ENCODE measurements around the gene ENOX1.
"Not testable (repeated sequence)": the region's sequence is repeated elsewhere in the genome, so short reads cannot be mapped to it uniquely, and the experiment has no call there.

ENOX1 gene

DNA sequence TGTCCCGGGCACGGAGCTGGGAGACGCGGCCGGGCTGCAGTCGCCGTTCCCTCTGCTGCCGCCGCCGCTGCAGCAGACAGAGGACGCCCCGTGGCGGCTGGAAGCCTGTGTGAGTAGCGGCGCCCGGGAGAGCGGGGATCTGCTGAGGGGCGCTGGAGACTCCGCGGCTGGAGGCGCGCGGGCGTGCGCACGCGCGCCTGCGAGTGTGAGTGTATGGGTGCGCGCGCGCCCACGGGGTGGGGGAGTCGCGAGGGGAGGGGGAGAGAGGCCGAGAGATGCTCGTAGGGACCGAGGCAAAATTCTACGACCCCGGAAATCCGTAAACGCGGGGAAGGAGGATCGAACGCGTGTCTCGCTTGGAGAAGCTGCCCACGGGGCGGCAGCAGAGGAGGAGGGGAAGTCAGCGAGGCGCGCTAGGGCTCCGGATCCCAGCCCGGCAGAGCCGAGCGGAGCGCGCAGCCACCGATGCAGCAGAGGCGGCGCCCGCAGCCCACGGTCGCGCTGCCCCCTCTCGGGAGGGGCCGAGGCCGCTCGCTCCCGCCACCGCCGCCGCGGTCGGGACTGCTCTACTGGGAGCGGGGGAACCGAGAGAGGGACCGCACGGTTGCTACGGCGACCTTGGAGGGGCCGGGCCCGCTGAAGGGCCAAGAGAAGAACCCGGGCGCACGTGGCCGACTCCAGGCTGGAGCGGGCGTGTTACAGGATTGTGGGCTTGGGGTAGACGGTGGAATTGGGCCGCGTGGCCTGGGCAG lies at the start of gene ENOX1:
Gene ENOX1 (minus strand): TSS at position 207 of the 752 bp plus-strand sequence.
- Histone ChIP-seq H3K4me1 (ENCODE audit: control insufficient read depth, insufficient read depth, low read length) (peaks cover 8% of the 10 kb centered on the region), H3K27me3 (ENCODE audit: control insufficient read depth, insufficient read depth, low read length) (peaks cover 58% of the 10 kb centered on the region), H3K4me3 (ENCODE audit: low read depth, low read length) (peak within 1 kb of the TSS; percentile 65), H3K9me3 (ENCODE audit: control insufficient read depth, insufficient read depth, low read length) (no peaks in the 10 kb centered on the region), H3K36me3 (ENCODE audit: control insufficient read depth, insufficient read depth, low read length) (no peaks in the 10 kb centered on the region), H3K9ac (ENCODE audit: low read depth, low read length) (no peak within 1 kb of the TSS)

DNA sequence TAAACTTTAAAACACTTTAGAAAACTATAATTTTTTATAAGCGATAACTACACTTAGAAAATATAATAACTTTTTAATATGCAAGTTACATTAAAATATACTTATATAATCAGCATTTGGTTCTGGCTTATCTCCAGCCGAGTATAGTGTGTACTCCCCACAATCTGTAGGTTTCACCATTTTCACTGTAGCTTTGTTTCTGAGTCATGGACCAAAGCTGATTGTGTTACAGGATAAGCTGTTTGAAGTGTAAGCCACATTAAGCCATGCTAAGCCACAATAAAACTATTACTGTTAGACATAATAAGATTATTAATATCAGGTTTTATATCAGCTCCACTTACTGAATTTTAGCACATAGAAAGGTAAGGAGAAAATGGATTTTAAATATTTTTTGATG lies 48.9 kb upstream of the ENOX1 start:
- H3K4me1 ChIP-seq (ENCODE audit: control insufficient read depth, insufficient read depth, low read length) = no peaks in the 10 kb centered on the region
- no peak overlapping the region for H3K9ac ChIP-seq (ENCODE audit: low read depth, low read length)
- H3K27me3 ChIP-seq (ENCODE audit: control insufficient read depth, insufficient read depth, low read length) = no peaks in the 10 kb centered on the region
- no peak overlapping the region for H3K4me3 ChIP-seq (ENCODE audit: low read depth, low read length)
- no peaks in the 10 kb centered on the region for H3K36me3 ChIP-seq (ENCODE audit: control insufficient read depth, insufficient read depth, low read length)
- H3K9me3 ChIP-seq (ENCODE audit: control insufficient read depth, insufficient read depth, low read length) = no peaks in the 10 kb centered on the region

- no peaks in the 10 kb centered on the region for H3K4me1 ChIP-seq (ENCODE audit: control insufficient read depth, insufficient read depth, low read length)
- H3K9ac ChIP-seq (ENCODE audit: low read depth, low read length) = no peak overlapping the region
- no peaks in the 10 kb centered on the region for H3K9me3 ChIP-seq (ENCODE audit: control insufficient read depth, insufficient read depth, low read length)
- H3K36me3 ChIP-seq (ENCODE audit: control insufficient read depth, insufficient read depth, low read length) = no peaks in the 10 kb centered on the region
- H3K27me3 ChIP-seq (ENCODE audit: control insufficient read depth, insufficient read depth, low read length) = no peaks in the 10 kb centered on the region
- no peak overlapping the region for H3K4me3 ChIP-seq (ENCODE audit: low read depth, low read length)
These were observed 44.3 kb upstream of the ENOX1 start for GRCh38 chr13:43831088-43831487.

DNA sequence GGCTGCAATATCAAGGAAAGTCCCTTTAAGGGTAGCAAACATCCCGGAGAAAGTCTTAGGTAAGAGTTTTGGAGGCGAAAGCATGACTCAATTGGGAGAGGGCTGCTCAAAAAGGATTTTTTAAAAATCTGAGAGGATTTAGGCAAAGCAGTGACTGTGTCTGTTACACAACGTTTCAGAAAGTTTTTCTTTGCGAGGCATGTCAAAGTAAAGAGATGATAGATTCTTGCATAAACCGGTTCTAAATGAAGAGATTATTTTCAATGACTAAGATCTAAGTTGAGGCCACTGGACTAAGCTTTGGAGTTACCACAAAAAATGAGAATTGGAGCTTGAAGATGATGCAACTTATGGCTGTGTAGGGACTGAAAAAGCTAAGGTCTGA lies 43.7 kb upstream of the ENOX1 start:
- Histone ChIP-seq H3K4me3 (ENCODE audit: low read depth, low read length) (no peak overlapping the region), H3K9me3 (ENCODE audit: control insufficient read depth, insufficient read depth, low read length) (no peaks in the 10 kb centered on the region), H3K9ac (ENCODE audit: low read depth, low read length) (no peak overlapping the region), H3K36me3 (ENCODE audit: control insufficient read depth, insufficient read depth, low read length) (no peaks in the 10 kb centered on the region), H3K4me1 (ENCODE audit: control insufficient read depth, insufficient read depth, low read length) (no peaks in the 10 kb centered on the region), H3K27me3 (ENCODE audit: control insufficient read depth, insufficient read depth, low read length) (no peaks in the 10 kb centered on the region)

GRCh38 chr13:43824656-43825055 lies 37.9 kb upstream of the ENOX1 start:
- H3K27me3 ChIP-seq (ENCODE audit: control insufficient read depth, insufficient read depth, low read length); H3K9me3 ChIP-seq (ENCODE audit: control insufficient read depth, insufficient read depth, low read length); H3K36me3 ChIP-seq (ENCODE audit: control insufficient read depth, insufficient read depth, low read length); H3K9ac ChIP-seq (ENCODE audit: low read depth, low read length); H3K4me1 ChIP-seq (ENCODE audit: control insufficient read depth, insufficient read depth, low read length); H3K4me3 ChIP-seq (ENCODE audit: low read depth, low read length): not testable (repeated sequence)

DNA sequence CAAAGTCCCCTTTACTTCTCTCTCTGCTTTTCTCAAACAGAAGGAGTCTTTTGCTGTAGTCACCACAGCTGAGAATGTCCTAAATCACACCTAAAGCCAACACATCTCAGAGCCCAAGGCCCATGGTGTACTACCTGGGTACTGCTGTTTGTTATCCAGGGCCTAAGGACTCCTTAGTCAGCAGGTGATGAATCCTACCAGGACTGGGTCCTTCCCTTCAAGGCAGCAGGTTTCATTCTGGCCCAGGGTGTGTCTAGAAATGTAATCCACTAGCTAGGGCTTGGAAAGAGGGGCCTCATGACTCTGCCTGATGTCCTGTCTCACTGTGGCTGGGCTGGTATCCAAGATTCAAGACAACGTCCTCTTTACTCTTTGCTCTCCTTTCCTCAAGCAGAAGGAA lies 36.2 kb upstream of the ENOX1 start:
- H3K4me1 ChIP-seq (ENCODE audit: control insufficient read depth, insufficient read depth, low read length) = no peaks in the 10 kb centered on the region
- H3K27me3 ChIP-seq (ENCODE audit: control insufficient read depth, insufficient read depth, low read length) = no peaks in the 10 kb centered on the region
- no peak overlapping the region for H3K9ac ChIP-seq (ENCODE audit: low read depth, low read length)

DNA sequence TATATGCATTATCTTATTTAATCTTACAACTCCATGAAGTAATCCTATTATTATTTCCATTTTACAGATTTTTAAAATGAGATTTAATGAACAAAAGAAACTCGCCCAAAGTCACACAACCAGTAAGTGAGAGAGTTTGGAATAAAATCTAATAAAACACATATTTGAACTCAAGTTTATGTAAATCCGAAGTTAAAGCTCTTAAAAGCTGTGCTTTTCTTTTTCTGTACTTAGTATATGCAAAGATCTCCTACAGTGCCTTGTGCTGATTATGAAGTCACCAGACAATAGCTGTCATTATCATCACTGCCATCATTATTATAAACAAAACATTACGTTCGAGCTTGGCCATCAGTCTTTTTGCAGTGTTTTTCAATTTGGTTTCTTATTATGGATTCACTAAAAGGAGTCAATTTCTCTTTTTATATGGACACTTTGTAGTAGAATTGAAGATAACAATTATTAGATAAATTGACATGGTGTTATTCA lies 29.7 kb upstream of the ENOX1 start:
- H3K4me3 ChIP-seq (ENCODE audit: low read depth, low read length) = no peak overlapping the region
- H3K9me3 ChIP-seq (ENCODE audit: control insufficient read depth, insufficient read depth, low read length) = no peaks in the 10 kb centered on the region
- no peak overlapping the region for H3K9ac ChIP-seq (ENCODE audit: low read depth, low read length)
- H3K4me1 ChIP-seq (ENCODE audit: control insufficient read depth, insufficient read depth, low read length) = no peaks in the 10 kb centered on the region
- no peaks in the 10 kb centered on the region for H3K36me3 ChIP-seq (ENCODE audit: control insufficient read depth, insufficient read depth, low read length)
- H3K27me3 ChIP-seq (ENCODE audit: control insufficient read depth, insufficient read depth, low read length) = no peaks in the 10 kb centered on the region

More for the DNA sequence above, 36.2 kb upstream of the ENOX1 start:
- Histone ChIP-seq H3K9me3 (ENCODE audit: control insufficient read depth, insufficient read depth, low read length) (no peaks in the 10 kb centered on the region), H3K36me3 (ENCODE audit: control insufficient read depth, insufficient read depth, low read length) (no peaks in the 10 kb centered on the region), H3K4me3 (ENCODE audit: low read depth, low read length) (no peak overlapping the region)

DNA sequence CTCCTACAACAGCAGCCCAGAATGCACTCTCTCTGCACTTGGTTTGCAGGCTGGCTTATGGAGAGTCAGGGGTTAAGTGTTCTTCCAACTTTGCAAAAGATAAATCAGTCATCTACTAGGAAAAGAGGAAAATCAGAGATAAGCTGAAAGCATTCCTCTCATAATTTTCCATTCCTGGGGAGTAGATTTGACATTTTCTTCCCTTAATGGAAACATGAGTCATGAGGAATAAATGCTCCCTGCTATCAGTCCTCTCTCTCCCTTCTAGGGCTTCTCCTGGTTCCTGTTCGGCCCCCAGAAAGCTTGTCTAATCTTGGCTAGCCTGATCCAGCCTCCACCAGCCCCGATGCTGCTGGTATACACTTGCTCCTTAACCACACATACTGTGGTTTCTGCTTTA lies 28.4 kb upstream of the ENOX1 start:
- H3K27me3 ChIP-seq (ENCODE audit: control insufficient read depth, insufficient read depth, low read length) = no peaks in the 10 kb centered on the region
- H3K4me1 ChIP-seq (ENCODE audit: control insufficient read depth, insufficient read depth, low read length) = no peaks in the 10 kb centered on the region
- no peak overlapping the region for H3K4me3 ChIP-seq (ENCODE audit: low read depth, low read length)
- H3K9me3 ChIP-seq (ENCODE audit: control insufficient read depth, insufficient read depth, low read length) = no peaks in the 10 kb centered on the region
- H3K9ac ChIP-seq (ENCODE audit: low read depth, low read length) = no peak overlapping the region
- H3K36me3 ChIP-seq (ENCODE audit: control insufficient read depth, insufficient read depth, low read length) = no peaks in the 10 kb centered on the region

- Histone ChIP-seq H3K9me3 (ENCODE audit: control insufficient read depth, insufficient read depth, low read length) (no peaks in the 10 kb centered on the region), H3K4me3 (ENCODE audit: low read depth, low read length) (no peak overlapping the region), H3K36me3 (ENCODE audit: control insufficient read depth, insufficient read depth, low read length) (no peaks in the 10 kb centered on the region), H3K27me3 (ENCODE audit: control insufficient read depth, insufficient read depth, low read length) (no peaks in the 10 kb centered on the region), H3K4me1 (ENCODE audit: control insufficient read depth, insufficient read depth, low read length) (peaks cover 5% of the 10 kb centered on the region), H3K9ac (ENCODE audit: low read depth, low read length) (no peak overlapping the region)
These were observed 21.9 kb upstream of the ENOX1 start for GRCh38 chr13:43808676-43809075.

DNA sequence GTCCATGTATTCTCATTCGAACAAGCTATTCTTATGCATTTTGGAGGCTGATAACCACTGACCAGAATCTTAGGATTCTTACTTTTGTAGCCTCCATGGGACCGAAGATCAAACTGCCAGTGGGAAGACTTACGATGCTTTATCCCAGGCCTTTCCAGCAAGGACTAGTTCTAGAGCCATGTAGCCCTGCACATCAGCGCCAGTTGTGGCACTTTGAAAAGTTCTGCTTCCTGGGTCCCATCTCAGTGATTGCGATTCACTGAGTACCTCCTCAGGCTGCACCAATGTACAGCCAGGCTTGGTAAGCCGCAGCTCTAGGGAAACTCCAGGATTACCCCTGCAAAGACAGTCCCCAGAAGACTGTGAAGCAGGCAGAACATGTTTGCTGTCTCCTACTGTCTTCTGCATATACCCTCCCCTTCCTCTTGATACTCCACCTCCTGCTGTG lies 18.9 kb upstream of the ENOX1 start:
- Histone ChIP-seq H3K4me1 (ENCODE audit: control insufficient read depth, insufficient read depth, low read length) (peaks cover 5% of the 10 kb centered on the region), H3K4me3 (ENCODE audit: low read depth, low read length) (peak overlapping the region; percentile 20), H3K36me3 (ENCODE audit: control insufficient read depth, insufficient read depth, low read length) (no peaks in the 10 kb centered on the region), H3K9ac (ENCODE audit: low read depth, low read length) (no peak overlapping the region), H3K27me3 (ENCODE audit: control insufficient read depth, insufficient read depth, low read length) (no peaks in the 10 kb centered on the region), H3K9me3 (ENCODE audit: control insufficient read depth, insufficient read depth, low read length) (no peaks in the 10 kb centered on the region)

GRCh38 chr13:43805071-43805468 lies 18.3 kb upstream of the ENOX1 start:
- H3K4me1 ChIP-seq (ENCODE audit: control insufficient read depth, insufficient read depth, low read length) = peaks cover 5% of the 10 kb centered on the region
- no peaks in the 10 kb centered on the region for H3K9me3 ChIP-seq (ENCODE audit: control insufficient read depth, insufficient read depth, low read length)
- no peak overlapping the region for H3K4me3 ChIP-seq (ENCODE audit: low read depth, low read length)
- H3K36me3 ChIP-seq (ENCODE audit: control insufficient read depth, insufficient read depth, low read length) = no peaks in the 10 kb centered on the region
- no peak overlapping the region for H3K9ac ChIP-seq (ENCODE audit: low read depth, low read length)
- H3K27me3 ChIP-seq (ENCODE audit: control insufficient read depth, insufficient read depth, low read length) = no peaks in the 10 kb centered on the region

DNA sequence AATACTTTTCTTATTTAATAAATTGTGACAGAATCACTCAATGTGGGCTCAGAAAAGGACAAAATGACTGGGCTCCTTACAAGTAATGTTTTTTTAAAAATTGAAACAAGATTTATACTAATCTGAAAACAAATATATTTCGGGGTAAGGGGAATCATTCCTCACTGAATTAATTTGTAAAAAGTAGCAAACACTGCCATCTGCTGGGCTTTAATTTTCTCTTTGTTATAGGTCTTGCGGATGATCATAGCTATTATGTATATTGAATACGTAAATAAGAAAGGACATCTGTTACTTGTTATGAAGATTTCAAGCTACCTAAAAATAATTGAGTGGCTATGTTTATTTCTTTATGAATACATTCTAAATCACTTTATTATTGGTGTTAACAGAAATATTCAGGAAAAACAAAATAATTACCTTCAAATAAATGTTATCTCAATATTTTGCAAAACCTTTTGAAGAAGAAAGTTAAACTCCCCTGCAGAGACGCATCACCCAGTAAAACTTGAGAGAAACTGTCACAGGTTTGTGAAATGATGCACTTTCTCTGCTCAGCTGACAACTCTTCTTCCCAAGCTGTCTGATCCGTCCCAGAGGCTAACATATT lies 17.8 kb upstream of the ENOX1 start:
- H3K9me3 ChIP-seq (ENCODE audit: control insufficient read depth, insufficient read depth, low read length) = no peaks in the 10 kb centered on the region
- no peak overlapping the region for H3K4me3 ChIP-seq (ENCODE audit: low read depth, low read length)
- no peaks in the 10 kb centered on the region for H3K27me3 ChIP-seq (ENCODE audit: control insufficient read depth, insufficient read depth, low read length)
- peaks cover 5% of the 10 kb centered on the region for H3K4me1 ChIP-seq (ENCODE audit: control insufficient read depth, insufficient read depth, low read length)
- no peak overlapping the region for H3K9ac ChIP-seq (ENCODE audit: low read depth, low read length)
- no peaks in the 10 kb centered on the region for H3K36me3 ChIP-seq (ENCODE audit: control insufficient read depth, insufficient read depth, low read length)
